Measurements from ENCODE around the gene HSF2BP. TPM values are rescaled to one million over a fixed set of nuclear protein-coding genes. Genes with fewer than 3 reads are reported as not detected.
A peak's percentile ranks its signal among the peaks of the same experiment; 100 is the strongest.
"Not testable (repeated sequence)": the region's sequence is repeated elsewhere in the genome, so short reads cannot be mapped to it uniquely, and the experiment has no call there.

The HSF2BP gene
- total RNA-seq, 2 experiments from 2014 or later, result 1.5 TPM

- H3K27me3 Mint-ChIP-seq; H3K36me3 Mint-ChIP-seq (ENCODE audit: low read depth); intact Hi-C loops (cut with micrococcal nuclease); DNase-seq; POLR2A ChIA-PET; CTCF ChIA-PET; H3K9me3 Mint-ChIP-seq; H3K4me1 Mint-ChIP-seq (ENCODE audit: low read depth); H3K27ac Mint-ChIP-seq; ATAC-seq; H3K4me3 Mint-ChIP-seq: not testable (repeated sequence)
Observed at GRCh38 chr21:43517701-43518100, 141.6 kb downstream of the HSF2BP start.

GRCh38 chr21:43516860-43517627 is 142.2 kb downstream of the HSF2BP start:
- H3K4me1 Mint-ChIP-seq (ENCODE audit: low read depth); H3K27me3 Mint-ChIP-seq; ATAC-seq; H3K4me3 Mint-ChIP-seq; H3K36me3 Mint-ChIP-seq (ENCODE audit: low read depth); H3K27ac Mint-ChIP-seq; DNase-seq; POLR2A ChIA-PET; CTCF ChIA-PET; H3K9me3 Mint-ChIP-seq; intact Hi-C loops (cut with micrococcal nuclease): not testable (repeated sequence)

DNA sequence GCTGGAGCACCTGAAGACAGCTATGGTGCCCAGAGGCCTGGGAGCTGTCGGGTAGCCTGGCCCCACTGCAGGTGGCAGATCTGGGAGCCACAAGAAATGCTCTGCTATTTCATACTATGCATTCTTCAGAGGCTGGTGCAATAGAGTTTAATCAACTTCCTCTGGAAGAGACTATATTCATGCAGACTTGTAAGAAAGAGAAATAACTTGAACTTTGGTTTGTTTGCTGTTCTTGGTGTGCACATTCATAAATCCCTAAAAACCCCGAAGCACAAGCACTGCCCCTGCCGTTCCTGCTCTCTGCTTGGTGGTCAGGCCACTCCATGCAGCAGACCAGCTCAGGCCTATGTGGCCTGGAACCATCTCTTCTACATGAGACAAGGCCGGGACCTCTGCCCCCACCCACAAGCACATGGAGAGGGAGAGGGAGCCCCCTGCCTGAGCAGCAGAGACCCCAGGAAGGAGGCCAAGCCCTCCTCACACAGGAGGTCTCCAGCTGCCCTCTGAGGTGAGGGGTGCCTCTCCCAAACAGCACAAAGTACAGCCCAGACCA is 142.9 kb downstream of the HSF2BP start:
- H3K27ac Mint-ChIP-seq; POLR2A ChIA-PET; H3K4me1 Mint-ChIP-seq (ENCODE audit: low read depth); intact Hi-C loops (cut with micrococcal nuclease); CTCF ChIA-PET; ATAC-seq; H3K27me3 Mint-ChIP-seq; DNase-seq; H3K4me3 Mint-ChIP-seq; H3K9me3 Mint-ChIP-seq; H3K36me3 Mint-ChIP-seq (ENCODE audit: low read depth): not testable (repeated sequence)

DNA sequence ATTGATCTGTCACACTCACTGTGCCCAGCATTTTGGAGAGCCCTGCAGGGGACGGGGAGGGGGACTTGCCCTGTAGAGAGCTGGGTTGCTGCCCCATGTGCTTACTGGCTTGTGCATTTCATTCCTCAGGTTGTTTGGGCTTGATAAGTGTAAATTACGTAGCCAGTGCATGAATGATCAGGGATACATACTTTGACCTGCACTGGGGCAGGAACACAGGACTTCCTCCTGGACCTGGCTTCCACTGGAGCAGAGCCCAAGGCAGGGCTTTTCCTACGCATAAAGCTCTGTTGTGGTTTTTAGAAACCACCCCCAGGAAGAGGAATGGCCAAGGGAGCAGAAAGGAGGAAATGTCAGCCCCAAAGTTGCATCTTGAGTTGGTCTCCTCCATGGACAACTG is 144.5 kb downstream of the HSF2BP start:
- H3K4me3 Mint-ChIP-seq; H3K9me3 Mint-ChIP-seq; CTCF ChIA-PET; H3K27me3 Mint-ChIP-seq; H3K4me1 Mint-ChIP-seq (ENCODE audit: low read depth); intact Hi-C loops (cut with micrococcal nuclease); ATAC-seq; DNase-seq; POLR2A ChIA-PET; H3K27ac Mint-ChIP-seq; H3K36me3 Mint-ChIP-seq (ENCODE audit: low read depth): not testable (repeated sequence)

DNA sequence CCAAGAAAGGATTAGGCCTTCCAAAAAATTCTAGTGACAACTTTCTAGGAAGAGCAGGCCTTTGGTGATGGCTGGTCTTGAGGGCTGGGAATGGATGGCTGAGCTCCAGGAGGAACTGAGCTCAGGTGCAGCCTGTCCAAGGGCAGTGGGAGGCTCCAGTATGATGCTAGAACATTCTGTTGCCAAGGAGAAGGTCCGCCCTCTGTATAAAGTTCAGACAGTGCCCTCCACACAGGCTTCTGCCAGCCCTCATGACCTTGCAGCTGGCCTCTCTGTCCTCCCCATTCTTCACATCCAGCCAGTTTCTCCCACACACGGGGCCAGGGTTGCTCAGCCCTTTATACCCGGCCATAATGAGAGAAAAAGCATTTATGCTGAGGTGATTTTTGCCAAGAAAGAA is 146.3 kb downstream of the HSF2BP start:
- CTCF ChIA-PET; H3K27ac Mint-ChIP-seq; H3K27me3 Mint-ChIP-seq; H3K4me1 Mint-ChIP-seq (ENCODE audit: low read depth); H3K4me3 Mint-ChIP-seq; DNase-seq; POLR2A ChIA-PET; H3K9me3 Mint-ChIP-seq; intact Hi-C loops (cut with micrococcal nuclease); H3K36me3 Mint-ChIP-seq (ENCODE audit: low read depth); ATAC-seq: not testable (repeated sequence)

- H3K9me3 Mint-ChIP-seq; ATAC-seq; H3K4me1 Mint-ChIP-seq (ENCODE audit: low read depth); H3K27ac Mint-ChIP-seq; intact Hi-C loops (cut with micrococcal nuclease); POLR2A ChIA-PET; H3K27me3 Mint-ChIP-seq; CTCF ChIA-PET; H3K36me3 Mint-ChIP-seq (ENCODE audit: low read depth); H3K4me3 Mint-ChIP-seq; DNase-seq: not testable (repeated sequence)
Observed at GRCh38 chr21:43511209-43511608, 148.1 kb downstream of the HSF2BP start.

GRCh38 chr21:43510669-43511068 is 148.6 kb downstream of the HSF2BP start:
- peak; percentile 99 for ATAC-seq
- H3K36me3 Mint-ChIP-seq (ENCODE audit: low read depth); intact Hi-C loops (cut with micrococcal nuclease); POLR2A ChIA-PET; H3K27me3 Mint-ChIP-seq; H3K4me3 Mint-ChIP-seq; H3K9me3 Mint-ChIP-seq; CTCF ChIA-PET; H3K27ac Mint-ChIP-seq; DNase-seq; H3K4me1 Mint-ChIP-seq (ENCODE audit: low read depth): not testable (repeated sequence)

DNA sequence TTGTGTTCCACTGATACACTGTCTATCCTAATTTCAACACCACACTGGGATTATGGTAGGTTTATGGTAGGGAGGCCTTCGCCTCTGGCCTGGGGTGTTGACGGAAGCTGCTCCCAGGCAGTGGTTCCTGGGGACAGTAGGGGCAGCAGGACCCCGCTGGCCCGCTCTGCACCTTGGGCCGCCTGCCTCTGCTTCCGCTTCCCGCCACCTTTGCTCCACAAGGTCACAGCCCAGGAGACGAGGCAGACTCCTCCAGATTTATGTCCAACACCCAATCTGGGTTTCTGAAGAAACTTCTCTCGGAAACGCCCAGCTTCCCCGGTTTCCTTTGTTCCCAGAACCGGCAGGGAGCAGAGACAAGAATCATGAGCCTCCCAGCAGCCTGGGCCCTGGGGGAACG is 155.4 kb downstream of the HSF2BP start:
- H3K4me1 Mint-ChIP-seq (ENCODE audit: low read depth); intact Hi-C loops (cut with micrococcal nuclease); H3K27me3 Mint-ChIP-seq; H3K36me3 Mint-ChIP-seq (ENCODE audit: low read depth); POLR2A ChIA-PET; ATAC-seq; H3K9me3 Mint-ChIP-seq; H3K27ac Mint-ChIP-seq; CTCF ChIA-PET; DNase-seq; H3K4me3 Mint-ChIP-seq: not testable (repeated sequence)

GRCh38 chr21:43503075-43503750 is 156.1 kb downstream of the HSF2BP start:
- ATAC-seq; H3K9me3 Mint-ChIP-seq; H3K36me3 Mint-ChIP-seq (ENCODE audit: low read depth); DNase-seq; H3K27me3 Mint-ChIP-seq; H3K27ac Mint-ChIP-seq; H3K4me3 Mint-ChIP-seq; CTCF ChIA-PET; POLR2A ChIA-PET; intact Hi-C loops (cut with micrococcal nuclease); H3K4me1 Mint-ChIP-seq (ENCODE audit: low read depth): not testable (repeated sequence)

GRCh38 chr21:43502407-43503071 is 156.7 kb downstream of the HSF2BP start:
- H3K36me3 Mint-ChIP-seq (ENCODE audit: low read depth); H3K27ac Mint-ChIP-seq; H3K9me3 Mint-ChIP-seq; CTCF ChIA-PET; H3K27me3 Mint-ChIP-seq; POLR2A ChIA-PET; DNase-seq; ATAC-seq; H3K4me3 Mint-ChIP-seq; intact Hi-C loops (cut with micrococcal nuclease); H3K4me1 Mint-ChIP-seq (ENCODE audit: low read depth): not testable (repeated sequence)

DNA sequence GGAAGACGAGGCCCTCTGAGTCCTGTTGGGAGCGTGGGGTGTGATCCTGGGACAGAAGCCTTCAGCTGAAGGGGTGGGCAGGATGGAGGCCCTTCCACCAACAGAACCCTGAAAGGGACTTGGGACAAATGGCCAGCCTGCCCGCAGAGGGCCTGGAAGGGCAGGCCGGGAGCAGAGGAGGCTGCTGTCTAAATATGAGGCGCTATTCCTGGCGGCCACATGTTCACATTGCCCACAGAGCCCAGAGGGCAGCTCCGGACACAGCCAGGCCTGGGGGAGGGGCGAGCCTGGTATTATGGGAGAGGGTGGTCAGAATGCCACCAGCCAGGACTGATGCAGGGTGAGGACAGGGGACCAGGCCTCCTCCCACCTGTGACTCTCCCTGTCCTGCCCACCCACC is 160.4 kb downstream of the HSF2BP start:
- DNase-seq; H3K4me1 Mint-ChIP-seq (ENCODE audit: low read depth); H3K4me3 Mint-ChIP-seq; CTCF ChIA-PET; H3K27ac Mint-ChIP-seq; intact Hi-C loops (cut with micrococcal nuclease); H3K36me3 Mint-ChIP-seq (ENCODE audit: low read depth); H3K27me3 Mint-ChIP-seq; ATAC-seq; H3K9me3 Mint-ChIP-seq; POLR2A ChIA-PET: not testable (repeated sequence)

GRCh38 chr21:43498065-43498464 is 161.2 kb downstream of the HSF2BP start:
- ATAC-seq; DNase-seq; H3K4me1 Mint-ChIP-seq (ENCODE audit: low read depth); POLR2A ChIA-PET; H3K9me3 Mint-ChIP-seq; H3K4me3 Mint-ChIP-seq; CTCF ChIA-PET; intact Hi-C loops (cut with micrococcal nuclease); H3K27ac Mint-ChIP-seq; H3K27me3 Mint-ChIP-seq; H3K36me3 Mint-ChIP-seq (ENCODE audit: low read depth): not testable (repeated sequence)

Data from activated CD8-positive, alpha-beta T cell treated with anti-CD3 and anti-CD28 coated beads for 36 hours (primary cell).